ENCODE results near the gene FEV.
A peak's percentile ranks its signal among the peaks of the same experiment; 100 is the strongest.

FEV gene

DNA sequence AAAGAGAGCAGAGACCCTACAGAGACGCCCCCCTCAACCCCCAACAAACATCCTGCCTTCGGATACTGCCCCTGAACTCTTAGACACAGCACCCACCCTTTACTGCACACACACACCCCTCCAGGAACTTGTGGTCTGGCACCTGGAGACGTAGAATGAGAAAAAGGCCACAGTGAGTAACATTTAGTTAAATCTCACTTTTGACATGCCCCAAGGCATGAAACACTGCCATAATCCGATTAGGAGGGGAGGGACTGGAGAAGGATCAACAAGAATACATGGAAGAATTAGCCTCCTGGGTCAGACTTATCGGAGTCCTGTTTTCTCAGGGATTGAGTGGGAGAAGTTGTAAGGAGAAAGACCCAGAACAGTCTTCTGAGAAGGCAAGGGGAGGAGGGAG lies 21.4 kb downstream of the FEV start:
- H3K27ac ChIP-seq (ENCODE audit: low read length): no peak overlapping the region
- no peak for DNase-seq
- peaks cover 68% of the 10 kb centered on the region for H3K27me3 ChIP-seq (replicated peaks; ENCODE audit: insufficient read depth, low read length)
- H3K36me3 ChIP-seq (replicated peaks; ENCODE audit: insufficient read depth, low read length): no peaks in the 10 kb centered on the region
- TF ChIP-seq EZH2 (optimal IDR thresholded peaks at IDR 0.05; ENCODE audit: low read depth, low read length) (no peak), EZH2phosphoT487 (IDR thresholded peaks at IDR 0.05; ENCODE audit: low read length) (no peak), CTCF (IDR thresholded peaks at IDR 0.05; ENCODE audit: low read length) (no peak)
- no peak overlapping the region for H3K4me2 ChIP-seq (ENCODE audit: low read depth, low read length)
- no peak overlapping the region for H3K9ac ChIP-seq (ENCODE audit: low read length)
- no peaks in the 10 kb centered on the region for H4K20me1 ChIP-seq (ENCODE audit: insufficient read depth, low read length)
- no peak overlapping the region for H2AFZ ChIP-seq (ENCODE audit: low read length)
- no peaks in the 10 kb centered on the region for H3K4me1 ChIP-seq (ENCODE audit: low read length)
- H3F3A ChIP-seq (ENCODE audit: insufficient read depth, low read length): no peaks in the 10 kb centered on the region
- H3K79me2 ChIP-seq (ENCODE audit: low read length): no peaks in the 10 kb centered on the region
- H3K4me3 ChIP-seq (ENCODE audit: low read length): no peak overlapping the region
- H3K9me3 ChIP-seq (replicated peaks; ENCODE audit: insufficient read depth, low read length): no peaks in the 10 kb centered on the region
- no peaks in the 10 kb centered on the region for H3K9me2 ChIP-seq (replicated peaks; ENCODE audit: insufficient read depth, low read length)

DNA sequence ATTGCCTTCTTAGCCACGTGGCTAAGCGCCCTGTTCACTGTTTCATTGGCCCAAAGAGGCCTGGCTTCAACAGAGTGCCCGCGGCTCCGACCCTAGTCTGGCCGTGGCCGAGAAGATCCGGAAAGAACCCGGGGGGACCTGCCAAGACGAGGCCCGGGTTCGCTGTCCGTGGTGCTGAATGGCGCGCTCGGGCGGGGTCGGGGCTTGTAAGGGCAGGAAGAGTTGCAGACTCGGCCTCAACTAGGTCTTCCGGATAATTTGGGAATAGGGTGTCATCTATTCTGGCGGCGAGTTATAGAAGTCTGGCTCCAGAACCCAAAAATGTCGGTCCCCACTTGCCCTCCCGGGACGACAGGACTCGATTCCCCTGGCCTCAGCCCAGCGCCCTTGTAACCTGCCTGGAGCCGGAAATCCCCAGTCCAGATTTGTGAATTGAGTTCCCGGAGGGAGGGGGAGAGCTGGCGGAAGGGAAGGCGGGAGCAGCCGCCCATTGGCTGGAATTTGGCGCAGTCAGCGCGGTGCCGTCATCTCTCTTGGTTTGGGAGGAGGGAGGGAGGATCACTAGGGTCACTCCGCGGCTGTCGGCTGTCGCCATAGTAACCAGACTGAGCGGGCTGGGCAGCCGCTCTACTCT lies 22.0 kb downstream of the FEV start:
- no peaks in the 10 kb centered on the region for H3K79me2 ChIP-seq (ENCODE audit: low read length)
- H4K20me1 ChIP-seq (ENCODE audit: insufficient read depth, low read length): no peaks in the 10 kb centered on the region
- H3K4me2 ChIP-seq (ENCODE audit: low read depth, low read length): no peak overlapping the region
- no peak overlapping the region for H3K4me3 ChIP-seq (ENCODE audit: low read length)
- H3K9me3 ChIP-seq (replicated peaks; ENCODE audit: insufficient read depth, low read length): no peaks in the 10 kb centered on the region
- H3K27me3 ChIP-seq (replicated peaks; ENCODE audit: insufficient read depth, low read length): peaks cover 67% of the 10 kb centered on the region
- no peaks in the 10 kb centered on the region for H3K4me1 ChIP-seq (ENCODE audit: low read length)
- no peak overlapping the region for H3K9ac ChIP-seq (ENCODE audit: low read length)
- no peaks in the 10 kb centered on the region for H3K9me2 ChIP-seq (replicated peaks; ENCODE audit: insufficient read depth, low read length)
- no peaks in the 10 kb centered on the region for H3F3A ChIP-seq (ENCODE audit: insufficient read depth, low read length)
- TF ChIP-seq EZH2 (optimal IDR thresholded peaks at IDR 0.05; ENCODE audit: low read depth, low read length): no peak
- no peak overlapping the region for H2AFZ ChIP-seq (ENCODE audit: low read length)
- no peaks in the 10 kb centered on the region for H3K36me3 ChIP-seq (replicated peaks; ENCODE audit: insufficient read depth, low read length)
- peak; percentile 52 for DNase-seq
- no peak overlapping the region for H3K27ac ChIP-seq (ENCODE audit: low read length)

DNA sequence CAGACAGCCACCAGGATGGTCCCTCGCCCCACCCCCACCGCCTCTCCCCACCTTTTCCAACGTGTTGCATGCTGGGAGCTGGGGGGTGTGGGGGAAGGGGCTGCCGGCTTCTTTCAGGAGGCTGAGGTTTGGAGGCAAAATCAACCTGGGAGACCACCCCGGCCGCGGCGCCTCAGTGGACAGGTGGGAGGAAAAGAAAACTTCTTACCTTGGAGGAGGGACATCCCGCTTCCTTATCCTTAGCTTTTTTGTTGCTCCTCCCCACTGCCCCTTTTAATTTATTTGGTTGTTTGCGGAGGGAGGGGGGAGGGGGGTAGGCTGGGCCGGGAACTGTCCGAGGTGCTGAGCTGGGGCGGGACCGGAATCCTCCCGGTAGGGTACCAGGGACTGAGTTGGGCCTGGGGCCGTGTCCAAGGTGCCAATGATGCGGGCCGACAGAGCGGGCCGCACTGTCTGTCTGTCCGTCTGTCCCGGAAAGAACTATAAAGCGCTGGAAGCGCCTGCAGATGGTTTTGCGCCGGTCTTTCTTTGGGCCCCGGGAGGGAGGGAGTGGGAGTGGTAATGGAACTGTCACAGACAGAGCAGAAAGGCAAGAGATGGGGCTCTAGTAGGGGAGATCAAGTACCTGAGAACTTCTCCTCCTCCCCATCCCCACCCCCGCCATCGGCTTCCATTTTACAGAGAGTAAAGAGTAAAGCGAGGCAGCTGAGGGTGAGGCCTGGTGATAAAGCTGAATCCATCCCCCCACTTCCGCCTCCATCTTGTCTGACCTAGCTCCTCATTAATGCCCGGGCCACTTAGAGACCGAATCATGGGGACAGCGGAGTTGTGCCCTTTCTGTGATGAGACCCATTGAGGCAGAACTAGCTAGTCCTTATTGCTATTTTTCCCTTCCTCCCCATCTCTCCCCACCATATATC lies 23.1 kb downstream of the FEV start:
- H3K36me3 ChIP-seq (replicated peaks; ENCODE audit: insufficient read depth, low read length): no peaks in the 10 kb centered on the region
- no peak overlapping the region for H3K4me2 ChIP-seq (ENCODE audit: low read depth, low read length)
- H3K79me2 ChIP-seq (ENCODE audit: low read length): no peaks in the 10 kb centered on the region
- no peak for DNase-seq
- peaks cover 66% of the 10 kb centered on the region for H3K27me3 ChIP-seq (replicated peaks; ENCODE audit: insufficient read depth, low read length)
- no peaks in the 10 kb centered on the region for H3F3A ChIP-seq (ENCODE audit: insufficient read depth, low read length)
- no peak overlapping the region for H3K9ac ChIP-seq (ENCODE audit: low read length)
- no peak overlapping the region for H2AFZ ChIP-seq (ENCODE audit: low read length)
- H3K9me3 ChIP-seq (replicated peaks; ENCODE audit: insufficient read depth, low read length): no peaks in the 10 kb centered on the region
- H4K20me1 ChIP-seq (ENCODE audit: insufficient read depth, low read length): no peaks in the 10 kb centered on the region
- TF ChIP-seq EZH2 (optimal IDR thresholded peaks at IDR 0.05; ENCODE audit: low read depth, low read length) (no peak), EZH2phosphoT487 (IDR thresholded peaks at IDR 0.05; ENCODE audit: low read length) (no peak), CTCF (IDR thresholded peaks at IDR 0.05; ENCODE audit: low read length) (no peak)
- H3K9me2 ChIP-seq (replicated peaks; ENCODE audit: insufficient read depth, low read length): no peaks in the 10 kb centered on the region
- H3K4me1 ChIP-seq (ENCODE audit: low read length): no peaks in the 10 kb centered on the region
- H3K4me3 ChIP-seq (ENCODE audit: low read length): no peak overlapping the region
- H3K27ac ChIP-seq (ENCODE audit: low read length): no peak overlapping the region
